Activated CD8-positive, alpha-beta memory T cell treated with anti-CD3 and anti-CD28 coated beads, Interleukin-2, amount 10 ng/mL, durations not matched to agents 7 days and 5 days (primary cell): ENCODE measurements around the gene XIAP. TPM values are rescaled to one million over a fixed set of nuclear protein-coding genes. Genes with fewer than 3 reads are reported as not detected.
"Not testable (repeated sequence)": the region's sequence is repeated elsewhere in the genome, so short reads cannot be mapped to it uniquely, and the experiment has no call there.

ENCODE experiments used
- ATAC-seq: fragments of 150-1000 bp; cut with Tn5 transposase; one replicate; pipeline ENCODE4 v1.10.0; 2021; ENCODE audit warnings: moderate library complexity
- CTCF ChIA-PET: fragments of 350-600 bp; sonication (Branson Sonifier 250); formaldehyde crosslinking; loops from one replicate; lab custom pipeline; 2021; ENCODE audit warnings: antibody characterized with exemption; lab: Charles Lee
- DNase-seq: peaks from one replicate; pipeline ENCODE4 v3.0.0-alpha.2; 2020
- H3K27ac Mint-ChIP-seq: one replicate; pipeline ENCODE4 v1.8.0; 2021; ENCODE audit warnings: mild to moderate bottlenecking, mixed read lengths
- H3K27me3 Mint-ChIP-seq: one replicate; pipeline ENCODE4 v1.8.0; 2021; ENCODE audit warnings: mixed read lengths
- H3K36me3 Mint-ChIP-seq: one replicate; pipeline ENCODE4 v1.8.0; 2021; ENCODE audit warnings: mild to moderate bottlenecking, mixed read lengths
- H3K4me1 Mint-ChIP-seq: one replicate; pipeline ENCODE4 v1.8.0; 2021; ENCODE audit warnings: mixed read lengths
- H3K4me3 Mint-ChIP-seq: one replicate; pipeline ENCODE4 v1.8.0; 2021; ENCODE audit warnings: mild to moderate bottlenecking, moderate library complexity, mixed read lengths
- H3K9me3 Mint-ChIP-seq: one replicate; pipeline ENCODE4 v1.8.0; 2022; ENCODE audit warnings: low read depth, mixed read lengths
- total RNA-seq, 2 experiments: library from RNA; stranded (reverse); gene quantifications; one replicate each; pipeline ENCODE4 v1.2.3, GENCODE V29; 2021

The XIAP gene
- total RNA-seq, 2 experiments from 2014 or later = 36.6 to 36.9 TPM

GRCh38 chrX:123849096-123849495, 10.8 kb upstream of the XIAP start:
- ATAC-seq (no peak), DNase-seq (no peak)
- H3K9me3 Mint-ChIP-seq = no peaks in the 10 kb centered on the region
- peaks cover 4% of the 10 kb centered on the region for H3K4me1 Mint-ChIP-seq
- H3K36me3 Mint-ChIP-seq = no peaks in the 10 kb centered on the region
- H3K4me3 Mint-ChIP-seq = no peak overlapping the region
- CTCF ChIA-PET = interaction anchor here (0.6 kb wide), 1 partner anchor 16 kb away, joined by 3 read pairs; no protein-coding TSS in a partner anchor
- H3K27me3 Mint-ChIP-seq = no peaks in the 10 kb centered on the region
- H3K27ac Mint-ChIP-seq = no peak overlapping the region

GRCh38 chrX:123849906-123850305, 9.9 kb upstream of the XIAP start:
- H3K4me3 Mint-ChIP-seq, CTCF ChIA-PET, H3K4me1 Mint-ChIP-seq, H3K9me3 Mint-ChIP-seq, H3K36me3 Mint-ChIP-seq, ATAC-seq, H3K27ac Mint-ChIP-seq, H3K27me3 Mint-ChIP-seq, DNase-seq: not testable (repeated sequence)

GRCh38 chrX:123851079-123851478, 8.8 kb upstream of the XIAP start:
- no peaks in the 10 kb centered on the region for H3K9me3 Mint-ChIP-seq
- no peaks in the 10 kb centered on the region for H3K27me3 Mint-ChIP-seq
- CTCF ChIA-PET = interaction anchor here (0.7 kb wide), 1 partner anchor 66 kb away, joined by 3 read pairs; no protein-coding TSS in a partner anchor
- no peaks in the 10 kb centered on the region for H3K36me3 Mint-ChIP-seq
- H3K4me1 Mint-ChIP-seq = peaks cover 14% of the 10 kb centered on the region
- no peak overlapping the region for H3K27ac Mint-ChIP-seq
- no peak for DNase-seq
- no peak for ATAC-seq
- H3K4me3 Mint-ChIP-seq = no peak overlapping the region

GRCh38 chrX:123854329-123854728, 5.5 kb upstream of the XIAP start:
- ATAC-seq = peak; percentile 33
- Mint-ChIP-seq H3K4me1 (peaks cover 17% of the 10 kb centered on the region), H3K4me3 (peak overlapping the region; percentile 28), H3K9me3 (no peaks in the 10 kb centered on the region), H3K36me3 (no peaks in the 10 kb centered on the region), H3K27ac (no peak overlapping the region), H3K27me3 (no peaks in the 10 kb centered on the region)
- CTCF ChIA-PET = no interaction called here
- no peak for DNase-seq

GRCh38 chrX:123859409-123859845, 426 bp upstream of the XIAP start:
- Mint-ChIP-seq H3K9me3 (no peaks in the 10 kb centered on the region), H3K4me1 (peaks cover 17% of the 10 kb centered on the region), H3K27ac (peak overlapping the region; percentile 93), H3K4me3 (peak overlapping the region; percentile 84), H3K27me3 (no peaks in the 10 kb centered on the region), H3K36me3 (peaks cover 1% of the 10 kb centered on the region)
- CTCF ChIA-PET = no interaction called here
- ATAC-seq = peak; percentile 48
- no peak for DNase-seq

- Mint-ChIP-seq H3K27ac (peak overlapping the region; percentile 93), H3K36me3 (peaks cover 6% of the 10 kb centered on the region), H3K27me3 (no peaks in the 10 kb centered on the region), H3K4me1 (peaks cover 12% of the 10 kb centered on the region), H3K4me3 (peak overlapping the region; percentile 84), H3K9me3 (no peaks in the 10 kb centered on the region)
- CTCF ChIA-PET = no interaction called here
- no peak for ATAC-seq
- DNase-seq = no peak
Observed at GRCh38 chrX:123860983-123861382, 1.1 kb downstream of the XIAP start.

- Mint-ChIP-seq H3K9me3 (no peaks in the 10 kb centered on the region), H3K36me3 (peaks cover 9% of the 10 kb centered on the region), H3K27me3 (no peaks in the 10 kb centered on the region), H3K27ac (no peak overlapping the region), H3K4me1 (peaks cover 19% of the 10 kb centered on the region), H3K4me3 (no peak overlapping the region)
- DNase-seq (no peak), ATAC-seq (peak; percentile 45)
- CTCF ChIA-PET = interaction anchor here (1.0 kb wide), 1 partner anchor 8 kb away, joined by 3 read pairs; no protein-coding TSS in a partner anchor
Observed at GRCh38 chrX:123869488-123869887, 9.6 kb downstream of the XIAP start.

GRCh38 chrX:123871309-123871708, 11.5 kb downstream of the XIAP start:
- CTCF ChIA-PET = no interaction called here
- DNase-seq (no peak), ATAC-seq (no peak)
- Mint-ChIP-seq H3K27ac (no peak overlapping the region), H3K36me3 (peaks cover 5% of the 10 kb centered on the region), H3K4me1 (peaks cover 21% of the 10 kb centered on the region), H3K27me3 (no peaks in the 10 kb centered on the region), H3K9me3 (no peaks in the 10 kb centered on the region), H3K4me3 (no peak overlapping the region)

GRCh38 chrX:123873956-123874355, 14.1 kb downstream of the XIAP start:
- no peak for ATAC-seq
- H3K36me3 Mint-ChIP-seq = peaks cover 3% of the 10 kb centered on the region
- no peak overlapping the region for H3K27ac Mint-ChIP-seq
- DNase-seq = no peak
- H3K9me3 Mint-ChIP-seq = no peaks in the 10 kb centered on the region
- CTCF ChIA-PET = interaction anchor here (0.6 kb wide), 1 partner anchor 38 kb away, joined by 3 read pairs; no protein-coding TSS in a partner anchor
- no peak overlapping the region for H3K4me3 Mint-ChIP-seq
- peaks cover 30% of the 10 kb centered on the region for H3K4me1 Mint-ChIP-seq
- no peaks in the 10 kb centered on the region for H3K27me3 Mint-ChIP-seq

- H3K4me3 Mint-ChIP-seq = no peak overlapping the region
- H3K4me1 Mint-ChIP-seq = peaks cover 30% of the 10 kb centered on the region
- ATAC-seq (no peak), DNase-seq (no peak)
- no peaks in the 10 kb centered on the region for H3K9me3 Mint-ChIP-seq
- CTCF ChIA-PET = no interaction called here
- no peak overlapping the region for H3K27ac Mint-ChIP-seq
- H3K36me3 Mint-ChIP-seq = peaks cover 5% of the 10 kb centered on the region
- no peaks in the 10 kb centered on the region for H3K27me3 Mint-ChIP-seq
Observed at GRCh38 chrX:123876177-123876576, 16.3 kb downstream of the XIAP start.

GRCh38 chrX:123876844-123877243, 17.0 kb downstream of the XIAP start:
- no peak overlapping the region for H3K4me3 Mint-ChIP-seq
- CTCF ChIA-PET = interaction anchor here (1.0 to 1.1 kb wide), 2 partner anchors 8 to 14 kb away, joined by 3 read pairs; no protein-coding TSS in a partner anchor
- H3K4me1 Mint-ChIP-seq = peaks cover 32% of the 10 kb centered on the region
- DNase-seq (no peak), ATAC-seq (no peak)
- no peaks in the 10 kb centered on the region for H3K9me3 Mint-ChIP-seq
- H3K27me3 Mint-ChIP-seq = no peaks in the 10 kb centered on the region
- H3K36me3 Mint-ChIP-seq = peaks cover 7% of the 10 kb centered on the region
- H3K27ac Mint-ChIP-seq = peak overlapping the region; percentile 19

- peaks cover 30% of the 10 kb centered on the region for H3K4me1 Mint-ChIP-seq
- peaks cover 7% of the 10 kb centered on the region for H3K36me3 Mint-ChIP-seq
- peak; percentile 68 for ATAC-seq
- no peak for DNase-seq
- H3K27ac Mint-ChIP-seq = peak overlapping the region; percentile 81
- no peaks in the 10 kb centered on the region for H3K27me3 Mint-ChIP-seq
- H3K9me3 Mint-ChIP-seq = no peaks in the 10 kb centered on the region
- CTCF ChIA-PET = interaction anchor here (1.3 kb wide), 1 partner anchor 42 kb away, joined by 3 read pairs; no protein-coding TSS in a partner anchor
- H3K4me3 Mint-ChIP-seq = peak overlapping the region; percentile 54
Observed at GRCh38 chrX:123878252-123878721, 18.4 kb downstream of the XIAP start.

- Mint-ChIP-seq H3K27ac (peak overlapping the region; percentile 11), H3K9me3 (no peaks in the 10 kb centered on the region), H3K27me3 (no peaks in the 10 kb centered on the region), H3K4me1 (peaks cover 24% of the 10 kb centered on the region), H3K36me3 (peaks cover 12% of the 10 kb centered on the region), H3K4me3 (no peak overlapping the region)
- ATAC-seq (no peak), DNase-seq (no peak)
- CTCF ChIA-PET = interaction anchor here (1.9 kb wide), 1 partner anchor 48 kb away, joined by 5 read pairs; no protein-coding TSS in a partner anchor
Observed at GRCh38 chrX:123881330-123881729, 21.5 kb downstream of the XIAP start.

- H3K9me3 Mint-ChIP-seq = no peaks in the 10 kb centered on the region
- H3K4me3 Mint-ChIP-seq = no peak overlapping the region
- ATAC-seq (no peak), DNase-seq (no peak)
- H3K36me3 Mint-ChIP-seq = peaks cover 12% of the 10 kb centered on the region
- H3K27me3 Mint-ChIP-seq = no peaks in the 10 kb centered on the region
- peaks cover 19% of the 10 kb centered on the region for H3K4me1 Mint-ChIP-seq
- CTCF ChIA-PET = interaction anchor here (1.9 kb wide), 1 partner anchor 49 kb away, joined by 5 read pairs; no protein-coding TSS in a partner anchor
- H3K27ac Mint-ChIP-seq = no peak overlapping the region
Observed at GRCh38 chrX:123882391-123882790, 22.5 kb downstream of the XIAP start.
